ENCODE results near the gene WFDC12. TPM values are rescaled to one million over a fixed set of nuclear protein-coding genes. Genes with fewer than 3 reads are reported as not detected.

Gene WFDC12
- total RNA-seq, 1 experiment from 2014 or later: not detected

DNA sequence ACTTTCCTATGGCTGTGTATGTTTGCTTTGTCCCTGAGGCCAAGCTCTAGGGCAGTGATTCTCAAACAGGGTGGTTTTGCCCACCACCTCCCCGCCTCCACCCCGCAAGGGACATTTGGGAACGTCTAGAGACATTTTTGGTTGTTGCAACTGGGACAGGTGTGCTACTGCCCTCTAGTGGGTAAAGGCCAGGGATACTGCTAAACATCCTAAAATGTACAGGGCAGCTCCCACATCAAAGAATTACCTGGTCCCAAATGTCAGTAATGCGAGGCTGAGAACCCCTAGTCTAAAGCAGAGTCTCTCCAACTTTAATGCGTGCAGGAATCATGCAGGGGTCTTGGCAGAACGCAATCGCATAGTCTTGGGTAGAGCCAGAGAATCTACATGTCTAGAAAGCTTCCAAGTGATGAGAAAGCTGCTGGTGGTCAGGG, 28.4 kb downstream of the WFDC12 start:
- CTCF ChIA-PET: interaction anchor here (0.6 to 4.0 kb wide), 28 partner anchors 9 to 208 kb away, joined by 3 to 70 read pairs (median 6); partner anchors contain the start of gene WFDC12

DNA sequence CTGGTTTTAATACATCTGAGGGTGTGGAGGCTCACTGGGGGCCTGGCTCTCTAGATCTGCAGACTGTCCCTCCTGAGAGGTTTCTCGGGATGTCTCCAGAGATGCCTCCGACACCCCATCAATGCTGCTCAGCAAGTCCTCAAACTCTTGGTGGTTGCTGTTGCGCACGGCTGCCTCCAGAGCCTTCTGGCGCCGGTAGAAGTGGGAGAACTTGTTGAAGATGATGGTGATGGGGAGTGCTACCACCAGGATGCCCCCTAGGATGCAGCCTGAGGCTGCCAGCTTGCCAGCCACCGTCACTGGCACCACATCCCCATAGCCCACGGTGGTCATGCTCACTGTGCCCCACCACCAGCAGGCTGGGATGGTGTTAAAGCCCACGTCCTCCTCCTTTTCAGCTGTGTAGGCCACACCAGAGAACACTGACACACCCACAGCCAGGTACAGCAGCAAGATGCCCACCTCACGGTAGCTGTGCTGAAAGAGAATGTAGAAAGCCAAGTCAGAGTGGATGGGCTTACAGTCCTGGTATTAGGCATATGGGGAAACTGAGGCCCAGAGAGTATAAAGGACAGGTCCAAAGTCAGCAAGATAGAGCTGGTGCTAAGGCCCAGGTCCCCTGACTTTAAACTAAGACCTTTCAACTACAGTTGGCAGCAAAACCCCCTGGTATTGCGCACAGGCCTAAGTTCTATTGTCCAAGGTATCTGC, 29.2 kb downstream of the WFDC12 start:
- Mint-ChIP-seq H3K27ac (ENCODE audit: unreplicated experiment) (no peak overlapping the region), H3K36me3 (ENCODE audit: insufficient read depth, unreplicated experiment) (peaks cover 6% of the 10 kb centered on the region), H3K27me3 (ENCODE audit: unreplicated experiment) (no peaks in the 10 kb centered on the region), H3K4me3 (ENCODE audit: low read depth, unreplicated experiment) (no peak overlapping the region), H3K4me1 (ENCODE audit: low read depth, unreplicated experiment) (peaks cover 1% of the 10 kb centered on the region), H3K9me3 (ENCODE audit: low read depth, unreplicated experiment) (no peaks in the 10 kb centered on the region)
- TF ChIP-seq, protein P1, sequence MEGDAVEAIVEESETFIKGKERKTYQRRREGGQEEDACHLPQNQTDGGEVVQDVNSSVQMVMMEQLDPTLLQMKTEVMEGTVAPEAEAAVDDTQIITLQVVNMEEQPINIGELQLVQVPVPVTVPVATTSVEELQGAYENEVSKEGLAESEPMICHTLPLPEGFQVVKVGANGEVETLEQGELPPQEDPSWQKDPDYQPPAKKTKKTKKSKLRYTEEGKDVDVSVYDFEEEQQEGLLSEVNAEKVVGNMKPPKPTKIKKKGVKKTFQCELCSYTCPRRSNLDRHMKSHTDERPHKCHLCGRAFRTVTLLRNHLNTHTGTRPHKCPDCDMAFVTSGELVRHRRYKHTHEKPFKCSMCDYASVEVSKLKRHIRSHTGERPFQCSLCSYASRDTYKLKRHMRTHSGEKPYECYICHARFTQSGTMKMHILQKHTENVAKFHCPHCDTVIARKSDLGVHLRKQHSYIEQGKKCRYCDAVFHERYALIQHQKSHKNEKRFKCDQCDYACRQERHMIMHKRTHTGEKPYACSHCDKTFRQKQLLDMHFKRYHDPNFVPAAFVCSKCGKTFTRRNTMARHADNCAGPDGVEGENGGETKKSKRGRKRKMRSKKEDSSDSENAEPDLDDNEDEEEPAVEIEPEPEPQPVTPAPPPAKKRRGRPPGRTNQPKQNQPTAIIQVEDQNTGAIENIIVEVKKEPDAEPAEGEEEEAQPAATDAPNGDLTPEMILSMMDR (IDR thresholded peaks at IDR 0.05; ENCODE audit: unreplicated experiment): no peak
- CTCF ChIA-PET: interaction anchor here (0.6 to 4.0 kb wide), 22 partner anchors 10 to 386 kb away, joined by 3 to 70 read pairs (median 6); no protein-coding TSS in a partner anchor
- no peak for DNase-seq
- intact Hi-C loops (cut with micrococcal nuclease; ENCODE audit: unreplicated experiment): loop anchor here (1.0 kb wide), 1 partner anchor 84 kb away; no protein-coding TSS in a partner anchor
- BruUV-seq (replicated peaks): no TSS peak

More for the DNA sequence above, 28.4 kb downstream of the WFDC12 start:
- TF ChIP-seq, protein P1 (IDR thresholded peaks at IDR 0.05; ENCODE audit: unreplicated experiment): peak; percentile 76
- intact Hi-C loops (cut with micrococcal nuclease; ENCODE audit: unreplicated experiment): loop anchor here (1.0 kb wide), 1 partner anchor 85 kb away; no protein-coding TSS in a partner anchor
- H3K4me1 Mint-ChIP-seq (ENCODE audit: low read depth, unreplicated experiment): peaks cover 9% of the 10 kb centered on the region
- H3K27ac Mint-ChIP-seq (ENCODE audit: unreplicated experiment): no peak overlapping the region
- BruUV-seq (replicated peaks): no TSS peak
- H3K36me3 Mint-ChIP-seq (ENCODE audit: insufficient read depth, unreplicated experiment): peaks cover 11% of the 10 kb centered on the region
- DNase-seq: peak; percentile 75
- no peaks in the 10 kb centered on the region for H3K9me3 Mint-ChIP-seq (ENCODE audit: low read depth, unreplicated experiment)
- H3K27me3 Mint-ChIP-seq (ENCODE audit: unreplicated experiment): no peaks in the 10 kb centered on the region
- H3K4me3 Mint-ChIP-seq (ENCODE audit: low read depth, unreplicated experiment): no peak overlapping the region

DNA sequence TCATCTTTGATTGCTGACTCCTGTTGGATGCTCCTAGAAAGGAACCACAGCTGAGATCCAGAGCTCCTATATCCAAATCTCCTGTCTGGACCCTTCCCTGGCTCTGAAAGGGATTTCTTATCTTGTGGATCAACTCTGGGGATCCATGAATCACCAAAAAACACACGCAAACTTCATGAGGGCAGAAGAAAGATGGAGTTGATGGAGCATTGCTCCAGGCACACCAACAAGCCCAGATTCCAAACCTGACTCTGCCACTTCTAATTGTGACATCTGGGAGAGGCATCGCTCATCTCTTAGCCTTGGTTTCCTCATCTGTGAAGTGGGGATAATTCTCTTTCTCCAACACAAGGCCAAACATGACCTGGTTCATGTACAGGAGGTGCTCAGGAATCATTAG, 30.1 kb downstream of the WFDC12 start:
- Mint-ChIP-seq H3K27me3 (ENCODE audit: unreplicated experiment) (no peaks in the 10 kb centered on the region), H3K27ac (ENCODE audit: unreplicated experiment) (no peak overlapping the region), H3K4me3 (ENCODE audit: low read depth, unreplicated experiment) (no peak overlapping the region), H3K4me1 (ENCODE audit: low read depth, unreplicated experiment) (no peaks in the 10 kb centered on the region), H3K36me3 (ENCODE audit: insufficient read depth, unreplicated experiment) (peaks cover 6% of the 10 kb centered on the region), H3K9me3 (ENCODE audit: low read depth, unreplicated experiment) (no peaks in the 10 kb centered on the region)
- BruUV-seq (replicated peaks): no TSS peak
- CTCF ChIA-PET: interaction anchor here (2.9 to 4.0 kb wide), 2 partner anchors 11 to 50 kb away, joined by 25 to 70 read pairs; no protein-coding TSS in a partner anchor
- no peak for DNase-seq
- TF ChIP-seq, protein P1 (IDR thresholded peaks at IDR 0.05; ENCODE audit: unreplicated experiment): no peak
- intact Hi-C loops (cut with micrococcal nuclease; ENCODE audit: unreplicated experiment): no loop called here

DNA sequence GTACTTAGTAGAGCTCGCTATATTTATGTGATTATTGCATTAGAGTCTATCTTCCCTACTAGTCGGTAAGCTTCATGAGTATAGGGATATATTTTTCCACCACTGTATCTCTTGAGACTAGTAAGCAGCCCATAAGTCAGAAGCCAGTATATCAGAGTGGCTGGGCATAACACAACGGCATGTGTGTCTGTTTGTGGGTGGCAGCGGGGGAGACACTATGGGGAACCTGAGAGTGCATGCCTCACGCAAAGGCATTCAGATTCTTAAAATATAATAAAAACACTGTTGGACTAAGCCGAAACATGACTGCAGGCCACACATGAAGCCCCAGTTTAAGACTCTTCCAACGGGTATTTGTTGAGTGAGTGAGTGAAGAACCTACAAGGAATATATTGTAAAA, 31.4 kb downstream of the WFDC12 start:
- Mint-ChIP-seq H3K4me1 (ENCODE audit: low read depth, unreplicated experiment) (no peaks in the 10 kb centered on the region), H3K9me3 (ENCODE audit: low read depth, unreplicated experiment) (no peaks in the 10 kb centered on the region), H3K4me3 (ENCODE audit: low read depth, unreplicated experiment) (no peak overlapping the region), H3K27ac (ENCODE audit: unreplicated experiment) (no peak overlapping the region), H3K27me3 (ENCODE audit: unreplicated experiment) (no peaks in the 10 kb centered on the region), H3K36me3 (ENCODE audit: insufficient read depth, unreplicated experiment) (peaks cover 6% of the 10 kb centered on the region)
- CTCF ChIA-PET: no interaction called here
- TF ChIP-seq, protein P1 (IDR thresholded peaks at IDR 0.05; ENCODE audit: unreplicated experiment): no peak
- no TSS peak for BruUV-seq (replicated peaks)
- no peak for DNase-seq
- intact Hi-C loops (cut with micrococcal nuclease; ENCODE audit: unreplicated experiment): no loop called here
